Cerebellar nuclear complex (tissue), 1 donor: ENCODE measurements around the gene COL11A2.

ENCODE experiments used
- DNase-seq, 2 experiments: peaks; one replicate each; lab custom pipeline; 2025; lab: John Stamatoyannopoulos, UW

COL11A2 gene

GRCh38 chr6:33192671-33193602 lies 670 bp upstream of the COL11A2 start:
- no peak for DNase-seq

- DNase-seq = no peak
These were observed 723 bp downstream of the COL11A2 start for GRCh38 chr6:33191383-33192104.

DNA sequence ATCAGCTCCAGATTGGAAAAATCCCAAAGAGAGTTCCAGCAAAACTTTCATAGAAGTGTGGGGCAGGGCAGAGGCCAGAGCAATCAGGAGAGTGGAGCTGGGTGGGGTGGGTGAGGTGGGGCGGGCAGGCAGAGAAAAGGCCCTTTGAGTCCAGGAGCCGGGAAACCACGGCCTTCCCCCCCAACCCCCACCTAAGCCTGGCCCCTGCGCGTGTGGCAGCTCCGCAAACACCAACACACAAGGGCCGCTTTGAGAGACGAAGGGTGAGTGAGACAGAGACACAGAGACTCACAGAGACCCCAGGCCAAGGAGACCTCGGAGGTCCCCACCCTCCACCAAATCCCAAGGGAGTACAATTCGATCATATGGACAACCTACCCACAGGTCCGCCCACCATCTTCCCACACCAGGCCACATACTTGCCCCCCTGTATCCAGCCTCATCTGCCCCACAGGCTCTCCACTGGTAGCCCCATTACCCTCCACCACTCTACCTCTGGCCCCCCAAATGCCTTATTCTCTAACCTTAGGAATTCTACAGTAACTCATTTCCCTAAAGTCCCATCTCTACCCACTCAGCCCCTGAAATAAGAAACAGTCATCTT lies 1.7 kb downstream of the COL11A2 start:
- DNase-seq = no peak

GRCh38 chr6:33189625-33190448 lies 2.4 kb downstream of the COL11A2 start:
- no peak for DNase-seq

- DNase-seq = no peak
These were observed 3.1 kb downstream of the COL11A2 start for GRCh38 chr6:33189164-33189563.

- DNase-seq = no peak
These were observed 4.5 kb downstream of the COL11A2 start for GRCh38 chr6:33187809-33188208.

- no peak for DNase-seq
These were observed 6.5 kb downstream of the COL11A2 start for GRCh38 chr6:33185654-33186187.

GRCh38 chr6:33185190-33185589 lies 7.1 kb downstream of the COL11A2 start:
- DNase-seq = no peak

GRCh38 chr6:33183071-33183683 lies 9.1 kb downstream of the COL11A2 start:
- no peak for DNase-seq

DNA sequence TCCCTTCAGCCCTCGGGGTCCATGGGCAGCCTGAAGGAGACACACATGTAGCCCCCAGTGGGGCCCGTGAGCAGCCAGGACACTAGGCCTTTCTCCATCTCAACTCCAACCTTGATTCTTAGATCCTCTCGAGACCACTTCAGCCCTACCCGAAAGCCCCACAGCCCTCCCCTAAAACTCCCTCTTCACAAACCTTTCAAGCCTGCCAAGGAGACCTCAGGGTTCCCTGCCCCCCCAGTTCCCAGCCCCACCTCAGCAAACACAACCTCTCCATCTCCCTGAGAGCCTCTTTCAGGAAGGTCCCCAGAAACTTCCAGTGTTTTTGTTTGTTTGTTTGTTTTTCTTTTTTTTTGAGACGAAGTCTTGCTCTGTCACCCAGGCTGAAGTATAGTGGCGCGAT lies 11.1 kb downstream of the COL11A2 start:
- no peak for DNase-seq

- DNase-seq = no peak
These were observed 13.4 kb downstream of the COL11A2 start for GRCh38 chr6:33178755-33179475.

- DNase-seq = no peak
These were observed 14.5 kb downstream of the COL11A2 start for GRCh38 chr6:33177552-33178446.

GRCh38 chr6:33176906-33177305 lies 15.4 kb downstream of the COL11A2 start:
- no peak for DNase-seq

GRCh38 chr6:33175436-33176069 lies 16.7 kb downstream of the COL11A2 start:
- no peak for DNase-seq

DNA sequence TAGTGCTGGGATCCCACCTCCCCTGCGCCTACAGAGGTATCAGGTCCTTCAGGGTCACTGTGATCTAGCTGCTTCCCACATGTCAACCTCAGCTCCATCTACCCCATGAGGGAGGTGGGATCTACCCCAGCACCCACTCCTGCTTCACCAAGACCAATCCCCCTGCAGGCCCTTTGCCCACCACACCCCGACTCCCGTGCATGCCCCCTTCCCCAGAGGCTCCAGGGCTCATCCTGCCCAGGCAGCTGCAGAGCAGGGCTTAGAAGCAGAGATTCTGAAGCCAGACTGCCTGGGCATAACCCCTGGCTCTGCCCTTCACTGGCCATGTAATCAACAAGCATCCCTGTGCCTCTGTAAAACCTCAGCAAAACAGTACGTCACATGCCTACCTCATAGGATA lies 17.5 kb downstream of the COL11A2 start:
- no peak for DNase-seq

GRCh38 chr6:33173535-33174180 lies 18.6 kb downstream of the COL11A2 start:
- no peak for DNase-seq

DNA sequence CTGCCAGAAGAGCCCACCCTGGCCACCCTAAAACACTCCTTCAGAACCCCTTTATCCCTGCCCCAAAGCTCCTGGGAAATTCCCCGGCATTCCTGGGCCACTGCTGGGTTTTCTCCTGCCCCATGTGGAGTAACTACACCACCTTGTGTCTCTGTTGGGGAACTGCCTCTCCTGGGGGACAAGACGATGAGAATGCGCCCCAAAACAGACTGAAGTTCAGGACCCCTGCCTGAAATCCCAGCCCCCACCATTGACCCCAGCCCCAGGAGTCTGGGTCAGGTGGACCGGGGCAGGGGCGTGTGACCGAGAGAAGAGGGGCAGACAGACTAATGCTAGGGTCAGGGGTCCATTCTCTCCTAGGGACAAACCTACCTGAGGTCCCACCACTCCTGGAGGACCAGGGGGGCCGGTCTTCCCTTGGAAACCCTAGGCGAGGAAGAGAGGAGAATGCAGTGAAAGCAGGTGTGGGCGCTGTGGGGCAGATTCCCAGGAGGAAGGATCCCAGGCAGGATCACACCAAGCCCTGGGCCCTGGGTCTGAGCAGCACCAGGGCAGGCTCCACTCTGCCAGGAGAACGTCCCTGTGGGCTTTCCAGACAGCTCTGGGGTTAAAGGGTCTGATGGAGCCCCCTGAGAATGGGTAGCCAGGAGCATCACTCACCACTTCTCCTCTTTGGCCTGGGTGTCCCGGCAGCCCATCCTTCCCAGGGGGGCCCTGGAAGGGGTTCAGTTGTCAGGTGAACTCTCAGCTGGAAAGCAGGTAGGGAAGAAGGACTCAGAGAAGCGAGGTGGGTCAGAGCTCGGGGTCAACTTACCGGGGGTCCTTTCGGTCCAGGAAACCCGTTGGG lies 19.4 kb downstream of the COL11A2 start:
- no peak for DNase-seq
